GM19372 (cell line): Measurements from ENCODE around the gene HNRNPC.
A peak's percentile ranks its signal among the peaks of the same experiment; 100 is the strongest.
"Not testable (repeated sequence)": the region's sequence is repeated elsewhere in the genome, so short reads cannot be mapped to it uniquely, and the experiment has no call there.

Experiments used
- ATAC-seq: cut with Tn5 transposase; IDR thresholded peaks from one replicate; pipeline ENCODE4 v1.9.1; 2021; ENCODE audit warnings: mild to moderate bottlenecking, low read depth, moderate library complexity; ENCODE audit not compliant: unreplicated experiment

HNRNPC gene

DNA sequence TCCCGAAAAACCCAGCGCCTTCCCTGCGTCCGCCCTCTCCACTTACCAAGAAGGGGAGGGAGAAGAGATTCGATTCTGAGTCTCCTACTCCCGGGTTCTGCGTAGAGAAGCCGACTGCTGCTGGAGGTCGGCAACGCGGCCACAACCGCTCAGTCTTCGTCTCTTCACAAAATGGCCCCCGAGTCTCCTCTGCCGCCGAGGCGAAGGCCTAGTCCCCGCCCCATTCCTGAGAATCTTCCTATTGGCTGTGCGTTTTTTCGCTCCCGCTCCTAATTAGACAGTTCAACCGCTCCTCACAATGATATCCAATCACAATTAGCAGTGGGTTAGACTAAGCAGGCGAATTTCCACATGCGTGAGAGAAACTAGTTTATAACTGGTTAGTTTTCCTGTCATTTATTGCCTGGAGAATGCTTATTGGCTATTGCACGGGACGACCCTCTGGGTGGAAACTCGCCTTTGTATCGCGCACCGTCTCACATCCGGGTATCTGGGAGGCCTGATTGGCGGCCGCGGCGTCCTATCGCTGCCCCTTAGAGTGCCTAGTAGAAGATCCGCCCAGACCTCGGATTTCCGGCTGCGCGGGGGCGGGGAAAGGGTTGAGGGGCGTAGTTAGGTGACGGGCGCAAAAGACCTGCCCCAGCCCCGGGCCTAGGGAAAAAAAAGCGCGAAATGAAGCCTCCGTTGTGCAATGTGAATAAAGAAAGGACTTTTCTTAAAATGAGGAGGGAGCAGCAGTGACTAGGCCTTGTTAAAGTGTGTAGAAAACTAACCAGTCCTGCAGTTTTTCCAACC lies at the start of gene HNRNPC:
Gene HNRNPC (minus strand): TSS at position 191 of the 795 bp plus-strand sequence. CDS start 35,249 bp downstream, outside the sequence.
- peak; percentile 90 for ATAC-seq

GRCh38 chr14:21317398-21317797 lies 48.2 kb upstream of the HNRNPC start:
- ATAC-seq = no peak

DNA sequence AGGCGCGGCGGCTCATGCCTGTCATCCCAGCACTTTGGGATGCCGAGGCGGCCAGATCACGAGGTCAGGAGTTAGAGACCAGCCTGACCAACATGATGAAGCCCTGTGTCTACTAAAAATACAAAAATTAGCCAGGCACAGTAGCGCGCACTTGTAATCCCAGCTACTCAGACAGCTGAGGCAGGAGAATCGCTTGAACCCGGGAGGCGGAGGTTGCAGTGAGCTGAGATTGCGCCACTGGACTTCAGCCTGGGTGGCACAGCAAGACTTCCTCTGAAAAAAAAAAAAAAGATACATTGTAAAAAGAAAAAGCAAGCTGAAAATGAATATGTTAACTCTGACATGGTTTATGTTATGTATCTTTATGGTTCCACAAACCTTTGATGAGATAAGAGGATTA lies 44.3 kb upstream of the HNRNPC start:
- ATAC-seq = no peak

DNA sequence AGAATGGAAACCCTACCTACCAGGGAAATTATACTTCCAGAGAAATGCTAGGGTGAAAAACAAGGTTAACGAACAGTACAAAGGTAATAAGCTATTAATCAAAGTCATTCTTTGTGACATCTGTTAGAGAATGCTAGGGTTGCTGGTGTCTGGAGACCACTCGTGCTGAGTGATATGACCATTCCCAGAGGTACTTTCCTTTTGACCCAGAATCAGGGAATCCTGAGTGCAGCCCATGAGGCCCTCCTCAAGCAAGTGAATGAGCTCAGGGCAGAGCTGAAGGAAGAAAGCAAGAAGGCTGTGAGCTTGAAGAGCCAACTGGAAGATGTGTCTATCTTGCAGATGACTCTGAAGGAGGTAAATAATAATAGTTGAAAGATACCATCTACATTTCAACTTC lies 42.4 kb upstream of the HNRNPC start:
- no peak for ATAC-seq

- no peak for ATAC-seq
Measured at GRCh38 chr14:21309956-21310355, 40.7 kb upstream of the HNRNPC start.

- no peak for ATAC-seq
Measured at GRCh38 chr14:21309238-21309636, 40.0 kb upstream of the HNRNPC start.

- peak; percentile 77 for ATAC-seq
Measured at GRCh38 chr14:21308479-21309237, 39.4 kb upstream of the HNRNPC start.

GRCh38 chr14:21308132-21308478 lies 38.9 kb upstream of the HNRNPC start:
- peak; percentile 33 for ATAC-seq

GRCh38 chr14:21307637-21308036 lies 38.4 kb upstream of the HNRNPC start:
- ATAC-seq = no peak

GRCh38 chr14:21302836-21303140 lies 33.5 kb upstream of the HNRNPC start:
- ATAC-seq = not testable (repeated sequence)

DNA sequence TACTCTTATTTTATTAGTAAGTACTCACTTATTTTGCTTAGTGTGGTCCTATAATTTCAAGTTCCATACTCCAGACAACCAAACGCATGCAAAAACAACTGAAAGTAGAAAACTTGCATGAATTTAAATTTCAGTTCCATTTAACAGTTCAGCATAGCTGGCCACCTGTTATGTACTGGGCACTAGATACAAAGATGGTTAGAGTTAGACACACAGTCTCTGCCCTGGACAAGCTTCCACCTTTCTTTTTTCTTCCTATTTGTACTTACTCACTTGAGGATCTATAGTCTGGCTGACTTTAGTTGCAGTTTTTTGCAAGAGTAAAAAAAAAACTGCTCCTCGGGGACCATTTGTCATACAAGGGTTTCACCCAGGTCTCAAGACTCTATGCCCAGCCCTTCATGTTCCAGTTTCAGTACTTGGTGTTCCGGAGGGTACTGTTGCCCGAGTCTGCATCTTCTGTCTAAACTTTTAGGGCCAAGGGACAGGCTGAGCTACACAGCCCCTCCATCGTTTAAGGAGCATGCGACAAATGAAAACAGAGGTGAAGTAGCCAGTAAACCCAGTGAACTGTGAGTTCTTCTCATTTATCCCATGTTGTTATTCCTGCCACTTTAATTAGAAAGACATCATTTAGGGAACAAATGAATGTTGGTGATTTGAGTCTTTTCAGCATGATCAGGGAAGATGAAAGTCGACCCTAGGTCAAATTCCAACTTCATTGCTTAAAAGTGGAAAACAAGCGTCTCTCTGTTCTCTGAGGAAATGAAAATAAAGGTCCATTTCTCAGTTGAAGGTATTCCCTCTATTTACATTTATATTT lies 33.0 kb upstream of the HNRNPC start:
- no peak for ATAC-seq

DNA sequence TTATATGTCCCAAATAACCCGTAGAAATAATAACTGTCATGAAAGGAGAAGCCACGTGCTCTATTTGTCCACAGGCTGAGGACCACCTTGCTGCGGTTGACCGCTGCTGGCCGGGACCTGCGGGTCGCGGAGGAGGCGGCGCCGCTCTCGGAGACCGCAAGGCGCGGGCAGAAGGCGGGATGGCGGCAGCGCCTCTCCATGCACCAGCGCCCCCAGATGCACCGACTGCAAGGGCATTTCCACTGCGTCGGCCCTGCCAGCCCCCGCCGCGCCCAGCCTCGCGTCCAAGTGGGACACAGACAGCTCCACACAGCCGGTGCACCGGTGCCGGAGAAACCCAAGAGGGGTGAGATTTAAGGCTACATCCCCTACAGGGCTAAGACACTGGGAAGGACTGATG lies 31.6 kb upstream of the HNRNPC start:
- no peak for ATAC-seq

- no peak for ATAC-seq
Measured at GRCh38 chr14:21299562-21300130, 30.4 kb upstream of the HNRNPC start.

GRCh38 chr14:21298358-21298757 lies 29.1 kb upstream of the HNRNPC start:
- no peak for ATAC-seq

DNA sequence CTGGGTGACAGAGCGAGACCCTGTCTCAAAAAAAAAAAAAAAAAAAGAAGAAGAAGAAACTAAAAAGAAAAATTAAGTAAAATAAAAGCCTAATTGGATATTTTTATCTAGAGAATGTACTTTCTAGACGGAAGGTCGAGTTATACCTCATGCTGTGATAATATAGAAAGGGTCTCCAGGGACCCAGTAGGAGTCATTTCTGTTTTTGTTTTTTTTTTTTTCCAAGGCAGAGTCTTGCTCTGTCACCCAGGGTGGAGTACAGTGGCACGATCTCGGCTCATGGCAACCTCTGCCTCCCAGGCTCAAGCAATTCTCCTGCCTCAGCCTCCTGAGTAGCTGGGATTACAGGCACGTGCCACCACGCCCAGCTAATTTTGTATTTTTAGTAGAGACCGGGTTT lies 24.8 kb upstream of the HNRNPC start:
- ATAC-seq = not testable (repeated sequence)

GRCh38 chr14:21287168-21287567 lies 17.9 kb upstream of the HNRNPC start:
- ATAC-seq = no peak

DNA sequence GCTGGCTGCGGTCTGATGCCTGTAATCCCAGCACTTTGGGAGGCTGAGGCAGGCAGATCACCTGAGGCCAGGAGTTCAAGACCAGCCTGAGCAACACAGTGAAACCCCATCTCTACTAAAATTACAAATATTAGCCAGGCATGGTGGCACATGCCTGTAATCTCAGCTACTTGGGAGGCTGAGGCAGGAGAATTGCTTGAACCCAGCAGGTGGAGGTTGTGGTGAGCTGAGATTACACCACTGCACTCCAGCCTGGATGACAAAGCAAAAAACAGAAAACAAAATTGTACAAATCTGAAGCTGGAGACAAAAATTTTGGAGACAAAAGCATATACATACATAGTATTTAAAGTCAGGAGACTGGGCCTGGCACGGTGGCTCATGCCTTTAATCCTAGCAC lies 17.3 kb upstream of the HNRNPC start:
- ATAC-seq = not testable (repeated sequence)

DNA sequence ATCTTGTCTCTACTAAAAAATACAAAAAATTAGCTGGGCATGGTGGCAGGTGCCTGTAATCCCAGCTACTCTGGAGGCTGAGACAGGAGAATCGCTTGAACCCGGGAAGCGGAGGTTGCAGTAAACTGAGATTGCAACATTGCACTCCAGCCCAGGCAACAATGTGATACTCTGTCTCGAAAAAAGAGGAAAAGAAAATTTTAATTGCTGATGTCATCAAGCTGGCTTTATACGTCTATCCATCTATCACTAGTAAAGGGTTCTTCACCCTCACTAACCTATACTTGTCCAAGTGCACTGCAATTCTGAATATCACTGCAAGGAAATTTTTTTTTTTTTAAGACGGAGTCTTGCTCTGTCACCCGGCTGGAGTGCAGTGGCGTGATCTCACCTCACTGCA lies 12.7 kb upstream of the HNRNPC start:
- not testable (repeated sequence) for ATAC-seq

DNA sequence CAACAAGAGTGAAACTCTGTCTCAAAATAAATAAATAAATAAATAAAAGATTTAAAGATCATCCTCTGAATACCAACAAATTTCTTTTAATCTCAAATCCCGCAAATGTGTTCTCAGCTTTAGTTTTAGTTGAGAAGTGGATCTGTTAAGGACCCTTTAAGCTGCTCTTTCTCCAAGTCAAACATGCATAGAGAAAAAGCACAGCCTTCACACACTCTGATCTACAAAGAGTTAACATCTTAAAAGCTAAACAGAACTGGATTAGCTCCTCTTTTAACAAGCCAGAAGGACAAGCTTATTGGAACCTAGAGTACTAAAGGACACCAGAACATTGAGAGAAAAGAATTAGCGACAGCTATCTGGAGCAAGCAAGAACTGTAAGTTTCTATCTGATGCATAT lies 10.5 kb upstream of the HNRNPC start, which contains the start of gene RPGRIP1:
Gene RPGRIP1 (plus strand): TSS at position 301 of the 400 bp plus-strand sequence. CDS start 7,894 bp downstream, outside the sequence.
- ATAC-seq = no peak

GRCh38 chr14:21278632-21279031 lies 9.4 kb upstream of the HNRNPC start:
- no peak for ATAC-seq
